K562 (cell line): ENCODE measurements around the gene THOC1. TPM values are rescaled to one million over a fixed set of nuclear protein-coding genes. Genes with fewer than 3 reads are reported as not detected.

Source experiments
- BRF1 ChIP-seq: IDR thresholded peaks from 3 replicates; pipeline ENCODE4 v1.6.1; 2011; ENCODE audit warnings: borderline replicate concordance, mild to moderate bottlenecking; ENCODE audit not compliant: insufficient read length; ENCODE audit errors: extremely low read depth
- CREM ChIP-seq: IDR thresholded peaks from 2 replicates; pipeline ENCODE4 v1.6.1; 2014; ENCODE audit warnings: antibody characterized with exemption, low read depth
- FOXK2 ChIP-seq, 2 experiments: fragments of 450-650 bp; IDR thresholded peaks in 1 of 2; conservative IDR thresholded peaks in 1 of 2; 2 replicates each; pipeline ENCODE4 v1.6.1; 2016; ENCODE audit warnings: low read depth in 2 of 2, mild to moderate bottlenecking in 1 of 2
- HDGF ChIP-seq: fragments of 450-650 bp; IDR thresholded peaks from 2 replicates; pipeline ENCODE4 v1.6.1; 2016
- KAT8 ChIP-seq: fragments of 450-650 bp; IDR thresholded peaks from 2 replicates; pipeline ENCODE4 v1.6.1; 2016; ENCODE audit warnings: low read depth, mild to moderate bottlenecking
- XRCC3 ChIP-seq: fragments of 450-650 bp; IDR thresholded peaks from 2 replicates; pipeline ENCODE4 v1.6.1; 2017; ENCODE audit warnings: mild to moderate bottlenecking, moderate library complexity
- ZNF175 ChIP-seq: fragments of 200-800 bp; sonication (Bioruptor generic); IDR thresholded peaks from 2 replicates; pipeline ENCODE4 v1.6.1; 2016; ENCODE audit warnings: low read depth, mild to moderate bottlenecking, missing genetic modification characterization, missing compliant biosample characterization
- ZNF197 ChIP-seq: fragments of 200-800 bp; sonication (Bioruptor generic); IDR thresholded peaks from 2 replicates; pipeline ENCODE4 v1.6.1; 2016; ENCODE audit warnings: low read depth, missing genetic modification characterization, missing compliant biosample characterization
- ZNF408 ChIP-seq: fragments of 250-450 bp; sonication (Bioruptor Pico); IDR thresholded peaks from 2 replicates; pipeline ENCODE4 v1.4.0; 2020; ENCODE audit warnings: low read depth, mild to moderate bottlenecking, moderate library complexity
- ZNF79 ChIP-seq: fragments of 250-450 bp; sonication (Bioruptor Pico); IDR thresholded peaks from 2 replicates; pipeline ENCODE4 v1.4.0; 2020; ENCODE audit warnings: low read depth, mild to moderate bottlenecking, moderate library complexity
- polyA plus RNA-seq, 8 experiments: library from polyadenylated mRNA; depleted of rRNA in 4 of 8; stranded (reverse) in 5 of 8; unstranded in 3 of 8; fragments of >200 nt; fragmentation: Nextera tagmentation in 2 of 8; fragmentation: Illumina TruSeq in 1 of 8; extraction: Ambion mirVana in 2 of 8; extraction: Trizol in 1 of 8; gene quantifications; 2 replicates each; pipeline versions ENCODE4 v1.2.1 to v1.2.3, GENCODE V29; 2011 to 2014; ENCODE audit warnings: inconsistent platforms in 1 of 8, missing spikeins in 1 of 8
- total RNA-seq, 7 experiments: library from RNA; depleted of rRNA in 6 of 7; stranded (reverse); fragments of >200 nt in 6 of 7; fragmentation: Illumina TruSeq in 2 of 7; extraction: Trizol in 2 of 7; gene quantifications; 2 replicates each; pipeline versions ENCODE4 v1.2.1 to v1.2.3, GENCODE V29; 2011 to 2021; ENCODE audit warnings: low replicate concordance in 1 of 7
- TF ChIP-seq, protein P1 (sequence below): fragments of 250-450 bp; sonication (Bioruptor Pico); IDR thresholded peaks from 2 replicates; pipeline ENCODE4 v1.8.0; 2021; ENCODE audit warnings: moderate library complexity, mild to moderate bottlenecking, inconsistent platforms
- TF ChIP-seq, protein P2 (sequence below): sonication (generic); IDR thresholded peaks from 2 replicates; pipeline ENCODE4 v1.6.1; 2016
- TF ChIP-seq, protein P3 (sequence below): fragments of 200-600 bp; sonication (generic); IDR thresholded peaks from one replicate; pipeline ENCODE4 v1.6.1; 2012; ENCODE audit warnings: mild to moderate bottlenecking, low read depth, low read length, inconsistent platforms

Gene THOC1
- total and polyA plus RNA-seq, 9 of the 15 experiments (the other 6 are each of a cell fraction or from before 2014, with no cell fraction given) = 71.1 to 143 (median 107) TPM

DNA sequence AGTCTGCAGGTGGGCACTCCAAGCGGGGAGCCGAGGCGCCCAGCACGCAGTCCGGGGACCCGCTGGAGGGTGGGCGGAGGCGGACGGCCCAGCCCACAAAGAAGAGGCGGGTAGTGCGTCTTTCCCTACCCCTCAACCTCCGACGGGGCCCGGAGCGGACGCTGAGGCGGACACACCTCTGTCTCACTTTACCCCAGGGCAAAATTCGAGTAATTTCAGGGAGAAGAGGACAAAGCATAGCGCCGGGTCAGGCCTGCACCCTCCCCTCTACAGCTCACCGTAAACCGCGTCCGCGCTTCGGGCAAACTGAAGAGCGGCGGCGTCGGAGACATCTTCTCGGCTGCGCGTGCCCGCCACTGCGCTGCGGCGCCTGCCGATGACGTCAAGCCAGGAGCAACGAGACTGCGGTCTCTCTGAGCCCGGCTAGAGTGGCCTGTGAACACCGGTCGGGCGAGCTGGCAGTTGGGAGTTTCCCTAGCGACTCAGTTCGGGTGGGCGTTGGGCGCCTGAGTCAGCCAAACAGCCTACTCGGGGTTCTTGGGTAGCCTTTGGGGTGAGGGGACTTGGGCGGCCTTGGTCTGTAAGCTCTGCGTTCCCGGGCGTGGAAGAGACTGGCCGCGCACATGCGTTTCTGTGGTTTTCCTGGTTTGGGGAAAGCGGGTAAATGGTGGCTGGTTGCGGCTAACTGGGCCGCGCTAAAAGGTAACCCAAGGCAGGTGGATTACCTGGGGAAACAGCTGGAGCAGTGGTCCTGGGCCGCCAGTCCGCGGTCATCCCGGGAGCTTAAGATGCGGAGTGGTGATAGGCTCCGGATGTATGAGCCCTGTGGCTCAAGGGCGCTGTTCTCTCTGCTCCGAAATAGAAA lies at the start of gene THOC1 (continued):
- TF ChIP-seq, protein P1, sequence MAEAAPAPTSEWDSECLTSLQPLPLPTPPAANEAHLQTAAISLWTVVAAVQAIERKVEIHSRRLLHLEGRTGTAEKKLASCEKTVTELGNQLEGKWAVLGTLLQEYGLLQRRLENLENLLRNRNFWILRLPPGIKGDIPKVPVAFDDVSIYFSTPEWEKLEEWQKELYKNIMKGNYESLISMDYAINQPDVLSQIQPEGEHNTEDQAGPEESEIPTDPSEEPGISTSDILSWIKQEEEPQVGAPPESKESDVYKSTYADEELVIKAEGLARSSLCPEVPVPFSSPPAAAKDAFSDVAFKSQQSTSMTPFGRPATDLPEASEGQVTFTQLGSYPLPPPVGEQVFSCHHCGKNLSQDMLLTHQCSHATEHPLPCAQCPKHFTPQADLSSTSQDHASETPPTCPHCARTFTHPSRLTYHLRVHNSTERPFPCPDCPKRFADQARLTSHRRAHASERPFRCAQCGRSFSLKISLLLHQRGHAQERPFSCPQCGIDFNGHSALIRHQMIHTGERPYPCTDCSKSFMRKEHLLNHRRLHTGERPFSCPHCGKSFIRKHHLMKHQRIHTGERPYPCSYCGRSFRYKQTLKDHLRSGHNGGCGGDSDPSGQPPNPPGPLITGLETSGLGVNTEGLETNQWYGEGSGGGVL (CRISPR knock-in tag) = no peak
- TF ChIP-seq BRF1 (no peak), ZNF79 (CRISPR knock-in tag) (no peak), XRCC3 (no peak), FOXK2 (conservative IDR thresholded peaks at IDR 0.05 in 1 of 2, IDR thresholded peaks at IDR 0.05 in 1 of 2; ENCODE audit: low read depth in 2 of 2) (peak; percentile 67 to 78; a peak in 3 of 4 replicates), ZNF175 (CRISPR knock-in tag) (peak; percentile 21), HDGF (no peak), ZNF408 (CRISPR knock-in tag) (no peak), CREM (peak; percentile 100), KAT8 (no peak), ZNF197 (CRISPR knock-in tag) (no peak)
- TF ChIP-seq, protein P2, sequence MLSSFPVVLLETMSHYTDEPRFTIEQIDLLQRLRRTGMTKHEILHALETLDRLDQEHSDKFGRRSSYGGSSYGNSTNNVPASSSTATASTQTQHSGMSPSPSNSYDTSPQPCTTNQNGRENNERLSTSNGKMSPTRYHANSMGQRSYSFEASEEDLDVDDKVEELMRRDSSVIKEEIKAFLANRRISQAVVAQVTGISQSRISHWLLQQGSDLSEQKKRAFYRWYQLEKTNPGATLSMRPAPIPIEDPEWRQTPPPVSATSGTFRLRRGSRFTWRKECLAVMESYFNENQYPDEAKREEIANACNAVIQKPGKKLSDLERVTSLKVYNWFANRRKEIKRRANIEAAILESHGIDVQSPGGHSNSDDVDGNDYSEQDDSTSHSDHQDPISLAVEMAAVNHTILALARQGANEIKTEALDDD = 0 out of 2 replicates have a peak, but pooled peaks have one; percentile 29
- TF ChIP-seq, protein P3, sequence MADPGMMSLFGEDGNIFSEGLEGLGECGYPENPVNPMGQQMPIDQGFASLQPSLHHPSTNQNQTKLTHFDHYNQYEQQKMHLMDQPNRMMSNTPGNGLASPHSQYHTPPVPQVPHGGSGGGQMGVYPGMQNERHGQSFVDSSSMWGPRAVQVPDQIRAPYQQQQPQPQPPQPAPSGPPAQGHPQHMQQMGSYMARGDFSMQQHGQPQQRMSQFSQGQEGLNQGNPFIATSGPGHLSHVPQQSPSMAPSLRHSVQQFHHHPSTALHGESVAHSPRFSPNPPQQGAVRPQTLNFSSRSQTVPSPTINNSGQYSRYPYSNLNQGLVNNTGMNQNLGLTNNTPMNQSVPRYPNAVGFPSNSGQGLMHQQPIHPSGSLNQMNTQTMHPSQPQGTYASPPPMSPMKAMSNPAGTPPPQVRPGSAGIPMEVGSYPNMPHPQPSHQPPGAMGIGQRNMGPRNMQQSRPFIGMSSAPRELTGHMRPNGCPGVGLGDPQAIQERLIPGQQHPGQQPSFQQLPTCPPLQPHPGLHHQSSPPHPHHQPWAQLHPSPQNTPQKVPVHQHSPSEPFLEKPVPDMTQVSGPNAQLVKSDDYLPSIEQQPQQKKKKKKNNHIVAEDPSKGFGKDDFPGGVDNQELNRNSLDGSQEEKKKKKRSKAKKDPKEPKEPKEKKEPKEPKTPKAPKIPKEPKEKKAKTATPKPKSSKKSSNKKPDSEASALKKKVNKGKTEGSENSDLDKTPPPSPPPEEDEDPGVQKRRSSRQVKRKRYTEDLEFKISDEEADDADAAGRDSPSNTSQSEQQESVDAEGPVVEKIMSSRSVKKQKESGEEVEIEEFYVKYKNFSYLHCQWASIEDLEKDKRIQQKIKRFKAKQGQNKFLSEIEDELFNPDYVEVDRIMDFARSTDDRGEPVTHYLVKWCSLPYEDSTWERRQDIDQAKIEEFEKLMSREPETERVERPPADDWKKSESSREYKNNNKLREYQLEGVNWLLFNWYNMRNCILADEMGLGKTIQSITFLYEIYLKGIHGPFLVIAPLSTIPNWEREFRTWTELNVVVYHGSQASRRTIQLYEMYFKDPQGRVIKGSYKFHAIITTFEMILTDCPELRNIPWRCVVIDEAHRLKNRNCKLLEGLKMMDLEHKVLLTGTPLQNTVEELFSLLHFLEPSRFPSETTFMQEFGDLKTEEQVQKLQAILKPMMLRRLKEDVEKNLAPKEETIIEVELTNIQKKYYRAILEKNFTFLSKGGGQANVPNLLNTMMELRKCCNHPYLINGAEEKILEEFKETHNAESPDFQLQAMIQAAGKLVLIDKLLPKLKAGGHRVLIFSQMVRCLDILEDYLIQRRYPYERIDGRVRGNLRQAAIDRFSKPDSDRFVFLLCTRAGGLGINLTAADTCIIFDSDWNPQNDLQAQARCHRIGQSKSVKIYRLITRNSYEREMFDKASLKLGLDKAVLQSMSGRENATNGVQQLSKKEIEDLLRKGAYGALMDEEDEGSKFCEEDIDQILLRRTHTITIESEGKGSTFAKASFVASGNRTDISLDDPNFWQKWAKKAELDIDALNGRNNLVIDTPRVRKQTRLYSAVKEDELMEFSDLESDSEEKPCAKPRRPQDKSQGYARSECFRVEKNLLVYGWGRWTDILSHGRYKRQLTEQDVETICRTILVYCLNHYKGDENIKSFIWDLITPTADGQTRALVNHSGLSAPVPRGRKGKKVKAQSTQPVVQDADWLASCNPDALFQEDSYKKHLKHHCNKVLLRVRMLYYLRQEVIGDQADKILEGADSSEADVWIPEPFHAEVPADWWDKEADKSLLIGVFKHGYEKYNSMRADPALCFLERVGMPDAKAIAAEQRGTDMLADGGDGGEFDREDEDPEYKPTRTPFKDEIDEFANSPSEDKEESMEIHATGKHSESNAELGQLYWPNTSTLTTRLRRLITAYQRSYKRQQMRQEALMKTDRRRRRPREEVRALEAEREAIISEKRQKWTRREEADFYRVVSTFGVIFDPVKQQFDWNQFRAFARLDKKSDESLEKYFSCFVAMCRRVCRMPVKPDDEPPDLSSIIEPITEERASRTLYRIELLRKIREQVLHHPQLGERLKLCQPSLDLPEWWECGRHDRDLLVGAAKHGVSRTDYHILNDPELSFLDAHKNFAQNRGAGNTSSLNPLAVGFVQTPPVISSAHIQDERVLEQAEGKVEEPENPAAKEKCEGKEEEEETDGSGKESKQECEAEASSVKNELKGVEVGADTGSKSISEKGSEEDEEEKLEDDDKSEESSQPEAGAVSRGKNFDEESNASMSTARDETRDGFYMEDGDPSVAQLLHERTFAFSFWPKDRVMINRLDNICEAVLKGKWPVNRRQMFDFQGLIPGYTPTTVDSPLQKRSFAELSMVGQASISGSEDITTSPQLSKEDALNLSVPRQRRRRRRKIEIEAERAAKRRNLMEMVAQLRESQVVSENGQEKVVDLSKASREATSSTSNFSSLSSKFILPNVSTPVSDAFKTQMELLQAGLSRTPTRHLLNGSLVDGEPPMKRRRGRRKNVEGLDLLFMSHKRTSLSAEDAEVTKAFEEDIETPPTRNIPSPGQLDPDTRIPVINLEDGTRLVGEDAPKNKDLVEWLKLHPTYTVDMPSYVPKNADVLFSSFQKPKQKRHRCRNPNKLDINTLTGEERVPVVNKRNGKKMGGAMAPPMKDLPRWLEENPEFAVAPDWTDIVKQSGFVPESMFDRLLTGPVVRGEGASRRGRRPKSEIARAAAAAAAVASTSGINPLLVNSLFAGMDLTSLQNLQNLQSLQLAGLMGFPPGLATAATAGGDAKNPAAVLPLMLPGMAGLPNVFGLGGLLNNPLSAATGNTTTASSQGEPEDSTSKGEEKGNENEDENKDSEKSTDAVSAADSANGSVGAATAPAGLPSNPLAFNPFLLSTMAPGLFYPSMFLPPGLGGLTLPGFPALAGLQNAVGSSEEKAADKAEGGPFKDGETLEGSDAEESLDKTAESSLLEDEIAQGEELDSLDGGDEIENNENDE = no peak
